GM21576 (cell line): ENCODE results near the gene APPL2.

Experiments used
- ATAC-seq: cut with Tn5 transposase; IDR thresholded peaks from one replicate; pipeline ENCODE4 v1.9.1; 2021; ENCODE audit warnings: mild to moderate bottlenecking, moderate library complexity; ENCODE audit not compliant: unreplicated experiment

The APPL2 gene

DNA sequence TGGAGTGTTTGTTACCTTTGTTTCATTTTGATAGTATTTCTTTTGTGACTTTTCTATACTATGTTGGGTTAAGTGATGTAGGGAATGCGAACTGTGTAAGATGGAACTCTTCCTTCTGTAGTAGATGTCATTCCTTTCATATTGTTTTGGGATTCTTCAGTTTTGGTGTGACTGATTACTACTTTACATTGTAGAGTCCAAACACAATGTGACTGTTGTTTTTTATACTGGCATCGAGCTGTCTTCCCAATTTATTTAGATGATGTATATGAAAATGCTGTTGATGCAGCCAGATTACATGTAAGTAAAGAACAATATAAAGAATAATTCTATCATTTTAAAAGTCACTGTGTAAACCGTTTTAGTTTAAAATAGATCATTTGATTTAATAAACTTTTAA is 93.7 kb downstream of the APPL2 start:
- no peak for ATAC-seq

DNA sequence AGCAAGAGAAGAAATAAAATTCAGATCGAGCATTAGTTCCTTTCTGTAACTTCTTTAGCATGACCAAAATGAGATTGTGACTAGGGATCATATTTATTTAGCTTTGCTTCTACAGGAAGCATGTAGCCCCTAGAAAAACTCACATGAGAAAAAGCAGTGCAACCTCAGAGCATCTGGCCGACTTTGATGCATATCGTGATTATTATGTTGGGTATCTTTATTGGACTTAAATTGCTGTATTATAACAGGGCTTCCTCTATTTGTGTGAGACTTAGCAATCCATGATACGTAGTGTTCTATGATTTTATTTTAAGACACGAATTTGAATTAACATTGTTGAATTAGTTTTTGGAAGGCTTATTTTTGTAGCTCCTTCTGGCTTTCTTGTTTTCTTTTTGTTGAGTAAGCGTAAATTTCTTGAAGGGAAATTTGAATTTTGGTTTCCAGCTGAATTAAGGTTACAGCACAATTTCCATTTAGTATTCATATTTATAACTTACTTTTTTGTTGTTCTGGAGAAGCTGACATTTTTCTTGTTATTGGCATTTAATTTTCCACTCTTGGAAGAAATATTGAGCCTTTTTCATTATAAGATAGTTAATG is 94.6 kb downstream of the APPL2 start:
- ATAC-seq = no peak

DNA sequence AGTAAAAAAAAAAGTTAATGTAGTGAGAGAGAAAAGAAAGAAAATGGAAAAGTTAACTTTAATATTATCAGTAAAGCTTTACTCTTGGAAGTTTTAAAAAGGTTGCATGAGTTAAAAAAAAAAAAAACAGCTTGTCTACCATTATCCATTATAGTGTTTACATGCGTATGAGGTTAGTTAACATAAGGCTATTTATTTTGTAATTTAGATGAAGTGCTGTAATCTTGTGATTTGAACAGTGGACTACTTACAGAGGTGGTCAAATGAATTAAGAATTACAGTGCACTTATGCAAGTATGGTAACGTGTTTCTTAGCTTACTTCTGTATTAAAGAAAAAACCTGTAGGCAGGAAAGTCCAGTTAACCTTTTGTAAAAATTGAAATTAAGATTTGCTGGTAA is 97.7 kb downstream of the APPL2 start:
- ATAC-seq = no peak
